Sigmoid colon (tissue), 7 donors: ENCODE results near the gene FALEC. TPM values are rescaled to one million over a fixed set of nuclear protein-coding genes. Genes with fewer than 3 reads are reported as not detected.

ENCODE experiments used
- DNase-seq: peaks from one replicate; pipeline ENCODE4 v3.0.0-alpha.2; 2019
- H3K27ac ChIP-seq, 4 donors: fragments of 200-600 bp; sonication (generic); one replicate each; pipeline ENCODE4 v1.5.1; 2016 to 2019; ENCODE audit warnings: mild to moderate bottlenecking in 1 of 4
- H3K27me3 ChIP-seq, 3 donors: fragments of 200-600 bp; sonication (generic); one replicate each; pipeline ENCODE4 v1.5.1; 2019; ENCODE audit warnings: mild to moderate bottlenecking in 1 of 3
- H3K36me3 ChIP-seq, 4 donors: fragments of 200-600 bp; sonication (generic); one replicate each; pipeline ENCODE4 v1.5.1; 2016 to 2019
- H3K4me1 ChIP-seq, 4 donors: fragments of 200-600 bp; sonication (generic); one replicate each; pipeline ENCODE4 v1.5.1; 2017 to 2019
- H3K4me3 ChIP-seq, 4 donors: fragments of 200-600 bp; sonication (generic); one replicate each; pipeline ENCODE4 v1.5.1; 2017 to 2019; ENCODE audit warnings: mild to moderate bottlenecking in 2 of 4, moderate library complexity in 1 of 4
- H3K9me3 ChIP-seq, 4 donors: fragments of 200-600 bp in 3 of 4; sonication (generic) in 3 of 4; one replicate each; pipeline versions ENCODE4 v1.5.1 to v1.6.1; 2013 to 2019
- EP300 ChIP-seq, 4 donors: sonication (generic); formaldehyde crosslinking; IDR thresholded peaks; one replicate each; pipeline ENCODE4 v1.6.1; 2017; ENCODE audit warnings: antibody characterized with exemption in 4 of 4
- POLR2A ChIP-seq, 2 donors: fragments of 450-650 bp; IDR thresholded peaks; one replicate each; pipeline ENCODE4 v1.6.1; 2016; ENCODE audit warnings: antibody characterized with exemption in 2 of 2, mild to moderate bottlenecking in 2 of 2, moderate library complexity in 2 of 2
- POLR2AphosphoS5 ChIP-seq, 4 donors: sonication (generic); formaldehyde crosslinking; IDR thresholded peaks; one replicate each; pipeline ENCODE4 v1.6.1; 2017; ENCODE audit warnings: antibody characterized with exemption in 4 of 4
- WGBS, 2 donors: extraction: QIAGEN DNeasy Blood & Tissue Kit; methylation state at CpG; one replicate each; pipeline ENCODE4 v1.1.7; 2013; 5-methylcytosine and 5-hydroxymethylcytosine counted together
- intact Hi-C: fragments of 100-400 bp; cut with DNase I; formaldehyde crosslinking; loops from one replicate; pipeline ENCODE4 v1.15.1; 2023
- polyA plus RNA-seq, 3 donors: library from polyadenylated mRNA; stranded (reverse); fragments of 200-250 nt; gene quantifications; one replicate each; pipeline ENCODE4 v1.2.3, GENCODE V29; 2013
- total RNA-seq, 4 donors: library from RNA; depleted of rRNA; stranded (reverse); fragments of >200 nt; gene quantifications; one replicate each; pipeline ENCODE4 v1.1.0, GENCODE V29; 2016
- TF ChIP-seq, protein P1 (sequence below), 4 experiments: fragments of 450-650 bp in 3 of 4; fragments of 200-600 bp in 1 of 4; IDR thresholded peaks; one replicate each; pipeline ENCODE4 v1.5.1; 2016 to 2019; ENCODE audit warnings: antibody characterized with exemption in 4 of 4, mild to moderate bottlenecking in 3 of 4, moderate library complexity in 2 of 4
- donor health status: healthy with polysubstance abuse.
- donor health status: Bipolar disorder and iron deficiency.
- donor health status: healthy.

Gene FALEC
- total and polyA plus RNA-seq, 7 donors, result 0.35 TPM; not detected in 6

DNA sequence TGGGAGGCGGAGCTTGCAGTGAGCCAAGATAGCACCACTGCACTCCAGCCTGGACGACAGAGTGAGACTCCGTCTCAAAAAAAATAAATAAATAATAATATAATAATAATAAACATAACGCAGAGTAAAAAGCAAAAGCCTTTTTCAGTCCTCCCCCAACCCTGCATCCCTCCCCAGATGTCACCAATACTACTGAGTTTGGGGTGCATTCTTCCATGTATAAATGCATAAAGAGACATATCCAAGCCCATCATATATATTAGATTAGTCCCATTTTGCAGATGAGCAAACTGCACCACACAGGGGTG is 32.7 kb downstream of the FALEC start:
- WGBS, 2 donors, result 26 to 53% methylated on average over 4 of the region's 4 CpGs
- H3K27ac ChIP-seq, result peak overlapping the region; percentile 82 to 91 (median 88)
- TF ChIP-seq, protein P1, sequence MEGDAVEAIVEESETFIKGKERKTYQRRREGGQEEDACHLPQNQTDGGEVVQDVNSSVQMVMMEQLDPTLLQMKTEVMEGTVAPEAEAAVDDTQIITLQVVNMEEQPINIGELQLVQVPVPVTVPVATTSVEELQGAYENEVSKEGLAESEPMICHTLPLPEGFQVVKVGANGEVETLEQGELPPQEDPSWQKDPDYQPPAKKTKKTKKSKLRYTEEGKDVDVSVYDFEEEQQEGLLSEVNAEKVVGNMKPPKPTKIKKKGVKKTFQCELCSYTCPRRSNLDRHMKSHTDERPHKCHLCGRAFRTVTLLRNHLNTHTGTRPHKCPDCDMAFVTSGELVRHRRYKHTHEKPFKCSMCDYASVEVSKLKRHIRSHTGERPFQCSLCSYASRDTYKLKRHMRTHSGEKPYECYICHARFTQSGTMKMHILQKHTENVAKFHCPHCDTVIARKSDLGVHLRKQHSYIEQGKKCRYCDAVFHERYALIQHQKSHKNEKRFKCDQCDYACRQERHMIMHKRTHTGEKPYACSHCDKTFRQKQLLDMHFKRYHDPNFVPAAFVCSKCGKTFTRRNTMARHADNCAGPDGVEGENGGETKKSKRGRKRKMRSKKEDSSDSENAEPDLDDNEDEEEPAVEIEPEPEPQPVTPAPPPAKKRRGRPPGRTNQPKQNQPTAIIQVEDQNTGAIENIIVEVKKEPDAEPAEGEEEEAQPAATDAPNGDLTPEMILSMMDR (IDR thresholded peaks at IDR 0.05), result no peak
- TF ChIP-seq POLR2A (IDR thresholded peaks at IDR 0.05) (no peak), POLR2AphosphoS5 (IDR thresholded peaks at IDR 0.05) (no peak), EP300 (IDR thresholded peaks at IDR 0.05) (no peak)
- no peak for DNase-seq
- no peaks in the 10 kb centered on the region for H3K9me3 ChIP-seq
- intact Hi-C loops, result no loop called here
- peak overlapping the region; percentile 31 to 66 (median 56) for H3K4me3 ChIP-seq
- H3K36me3 ChIP-seq, result no peaks in the 10 kb centered on the region
- no peaks in the 10 kb centered on the region for H3K27me3 ChIP-seq
- H3K4me1 ChIP-seq, result peaks cover 0 to 54% (median 41%) of the 10 kb centered on the region in 4 donors

DNA sequence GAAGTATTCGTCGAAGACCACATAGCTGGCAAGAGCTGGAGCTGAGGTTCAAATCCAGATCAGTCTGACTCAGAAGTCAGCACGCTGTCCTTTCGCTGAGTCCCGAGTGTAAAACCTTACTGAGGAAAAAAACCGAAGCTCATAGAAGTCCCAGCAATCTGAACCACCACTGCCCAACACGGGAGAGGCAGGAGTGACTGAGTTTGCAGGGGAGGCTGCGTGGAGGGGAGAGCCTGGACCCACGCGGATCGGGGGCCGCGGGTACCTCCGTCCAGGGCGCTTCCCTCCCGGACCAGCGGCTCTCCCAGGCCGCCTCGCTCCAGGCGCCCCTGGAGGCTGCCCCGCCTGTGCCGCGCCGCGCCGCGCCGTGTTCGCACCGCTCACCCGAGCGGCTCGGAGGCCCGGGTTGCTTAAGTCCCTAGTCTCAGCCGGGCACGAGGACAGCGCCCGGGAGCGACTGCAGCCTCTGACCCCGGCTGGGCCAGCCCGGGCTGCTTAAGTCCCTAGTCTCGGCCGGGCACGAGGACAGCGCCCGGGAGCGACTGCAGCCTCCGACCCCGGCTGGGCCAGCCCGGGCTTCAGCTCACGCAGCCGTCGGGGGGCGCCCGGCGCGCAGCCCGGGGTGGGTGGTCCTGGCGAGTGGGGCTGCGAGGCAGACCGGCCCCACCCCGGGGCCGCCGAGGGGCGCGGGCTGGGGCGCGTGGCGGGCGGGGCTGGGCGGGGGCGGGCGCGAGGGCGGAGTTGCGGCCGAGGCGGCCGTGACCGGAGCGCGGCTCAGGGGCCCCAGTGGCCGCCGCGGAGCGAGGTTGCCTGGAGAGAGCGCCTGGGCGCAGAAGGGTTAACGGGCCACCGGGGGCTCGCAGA is 33.3 kb downstream of the FALEC start, which contains the start of gene ADAMTSL4:
Gene ADAMTSL4, plus strand, starts transcription at position 777 of the 864 bp plus-strand sequence. CDS start 2,881 bp downstream, outside the sequence.
- intact Hi-C loops, result no loop called here
- Histone ChIP-seq H3K27me3 (no peaks in the 10 kb centered on the region), H3K36me3 (no peaks in the 10 kb centered on the region), H3K27ac (peak within 1 kb of the TSS; percentile 82 to 91 (median 88)), H3K4me3 (peak within 1 kb of the TSS; percentile 46 to 66 (median 56)), H3K4me1 (peaks cover 0 to 60% (median 44%) of the 10 kb centered on the region in 4 donors), H3K9me3 (no peaks in the 10 kb centered on the region)
- TF ChIP-seq POLR2A (IDR thresholded peaks at IDR 0.05), result no peak
- TF ChIP-seq POLR2AphosphoS5 (IDR thresholded peaks at IDR 0.05), result peak in 2 of 4 donors; percentile 34 to 39
- DNase-seq, result peak; percentile 86
- 0% methylated on average over 91 of the region's 91 CpGs for WGBS, 2 donors

DNA sequence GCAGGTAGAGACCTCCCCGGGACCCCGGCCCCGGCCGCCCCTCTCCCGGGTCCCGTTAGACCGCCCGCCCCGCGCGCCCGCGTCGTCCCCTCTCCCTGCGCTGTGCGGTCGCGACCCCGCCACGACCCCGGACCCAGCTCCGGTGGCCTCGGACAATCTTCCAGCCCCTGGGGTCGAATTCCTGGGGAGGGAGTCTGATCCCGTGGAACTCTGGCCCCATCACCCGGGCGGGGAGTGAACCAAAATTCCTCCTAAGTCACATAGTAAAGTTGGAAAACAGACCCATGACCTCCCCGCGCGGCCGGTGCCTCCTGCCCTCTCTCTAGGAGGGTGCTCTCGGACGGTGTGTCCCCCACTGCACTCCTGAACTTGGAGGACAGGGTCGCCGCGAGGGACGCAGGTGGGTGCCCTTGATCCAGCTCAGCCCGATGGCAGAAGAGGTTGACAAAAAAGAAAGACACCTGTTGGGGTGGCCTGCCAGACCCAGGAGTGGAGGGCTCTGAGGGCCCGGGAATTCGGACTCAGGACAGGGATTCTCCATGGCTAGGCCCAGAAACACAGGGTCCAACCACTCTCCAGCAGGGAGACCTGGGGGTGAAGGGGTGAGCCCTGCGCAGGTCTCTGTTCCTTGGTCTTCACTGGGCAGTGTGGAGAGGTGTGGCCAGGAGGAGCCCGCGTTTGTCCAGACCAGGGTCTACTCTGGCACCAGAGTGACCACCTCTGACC is 34.1 kb downstream of the FALEC start:
- Histone ChIP-seq H3K4me3 (peak overlapping the region; percentile 46 to 66 (median 56)), H3K36me3 (no peaks in the 10 kb centered on the region), H3K4me1 (peaks cover 0 to 62% (median 44%) of the 10 kb centered on the region in 4 donors), H3K9me3 (no peaks in the 10 kb centered on the region), H3K27ac (peak overlapping the region; percentile 82 to 91 (median 88)), H3K27me3 (no peaks in the 10 kb centered on the region)
- 13 to 25% methylated on average over 43 of the region's 43 CpGs for WGBS, 2 donors
- peak; percentile 83 for DNase-seq
- TF ChIP-seq, protein P1 (IDR thresholded peaks at IDR 0.05), result no peak
- TF ChIP-seq POLR2AphosphoS5 (IDR thresholded peaks at IDR 0.05), result peak in 1 of 4 donors; percentile 5
- intact Hi-C loops, result no loop called here

DNA sequence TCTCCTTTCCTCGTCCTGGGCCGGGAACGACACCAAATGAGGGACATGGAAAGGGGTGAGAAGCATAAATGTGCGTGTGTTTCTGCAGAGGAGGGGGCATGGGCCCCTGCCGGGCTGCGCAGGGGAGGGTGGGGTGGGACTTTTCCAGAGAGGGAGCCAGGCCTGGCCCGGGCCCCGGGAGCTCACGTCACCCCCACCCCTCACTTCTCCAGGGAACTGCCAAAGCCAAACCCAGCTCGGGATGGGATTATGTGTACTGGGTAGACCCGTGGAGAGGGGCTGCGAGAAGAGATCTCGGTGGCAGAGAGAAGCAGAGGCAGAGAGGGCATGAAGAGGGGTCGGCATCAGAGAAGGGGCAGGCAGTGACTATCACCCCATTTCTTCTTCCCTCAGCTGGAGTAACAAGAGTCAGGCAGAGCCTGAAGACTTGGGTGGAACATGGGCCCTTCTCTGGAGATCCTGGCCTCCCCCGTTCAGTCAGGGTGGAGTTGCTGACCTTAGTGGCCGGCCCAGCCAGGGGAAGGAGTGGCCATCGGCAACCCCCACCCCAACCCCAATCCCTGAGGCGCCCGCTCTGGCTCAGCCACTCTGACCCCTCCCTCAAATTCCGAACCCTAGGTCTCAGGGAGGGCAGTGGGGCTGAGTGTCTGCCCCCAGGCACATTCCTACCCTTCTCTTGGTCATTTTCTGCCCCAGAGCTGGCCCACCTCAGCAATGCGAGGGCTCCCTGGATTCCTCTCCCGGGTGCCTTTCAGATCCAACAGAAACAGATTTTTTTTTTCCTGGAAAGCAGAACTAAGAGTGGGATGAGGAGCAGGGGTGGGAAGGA is 34.9 kb downstream of the FALEC start:
- Histone ChIP-seq H3K27ac (peak overlapping the region; percentile 82 to 91 (median 88)), H3K4me3 (peak overlapping the region; percentile 46 to 66 (median 56)), H3K36me3 (no peaks in the 10 kb centered on the region), H3K27me3 (no peaks in the 10 kb centered on the region), H3K4me1 (peaks cover 0 to 62% (median 44%) of the 10 kb centered on the region in 4 donors), H3K9me3 (no peaks in the 10 kb centered on the region)
- 70 to 74% methylated on average over 22 of the region's 22 CpGs for WGBS, 2 donors
- peak; percentile 89 for DNase-seq
- TF ChIP-seq, protein P1 (IDR thresholded peaks at IDR 0.05), result no peak
- TF ChIP-seq POLR2AphosphoS5 (IDR thresholded peaks at IDR 0.05) (peak in 2 of 4 donors; percentile 18 to 45), EP300 (IDR thresholded peaks at IDR 0.05) (no peak)
- intact Hi-C loops, result no loop called here
